NK-92 (cell line): Measurements from ENCODE around the gene ITIH3.
"Not testable (repeated sequence)": the region's sequence is repeated elsewhere in the genome, so short reads cannot be mapped to it uniquely, and the experiment has no call there.

Experiments
- DNase-seq: peaks from one replicate; lab custom pipeline; 2025; ENCODE audit not compliant: unreplicated experiment; lab: John Stamatoyannopoulos, UW

The ITIH3 gene, protein sequence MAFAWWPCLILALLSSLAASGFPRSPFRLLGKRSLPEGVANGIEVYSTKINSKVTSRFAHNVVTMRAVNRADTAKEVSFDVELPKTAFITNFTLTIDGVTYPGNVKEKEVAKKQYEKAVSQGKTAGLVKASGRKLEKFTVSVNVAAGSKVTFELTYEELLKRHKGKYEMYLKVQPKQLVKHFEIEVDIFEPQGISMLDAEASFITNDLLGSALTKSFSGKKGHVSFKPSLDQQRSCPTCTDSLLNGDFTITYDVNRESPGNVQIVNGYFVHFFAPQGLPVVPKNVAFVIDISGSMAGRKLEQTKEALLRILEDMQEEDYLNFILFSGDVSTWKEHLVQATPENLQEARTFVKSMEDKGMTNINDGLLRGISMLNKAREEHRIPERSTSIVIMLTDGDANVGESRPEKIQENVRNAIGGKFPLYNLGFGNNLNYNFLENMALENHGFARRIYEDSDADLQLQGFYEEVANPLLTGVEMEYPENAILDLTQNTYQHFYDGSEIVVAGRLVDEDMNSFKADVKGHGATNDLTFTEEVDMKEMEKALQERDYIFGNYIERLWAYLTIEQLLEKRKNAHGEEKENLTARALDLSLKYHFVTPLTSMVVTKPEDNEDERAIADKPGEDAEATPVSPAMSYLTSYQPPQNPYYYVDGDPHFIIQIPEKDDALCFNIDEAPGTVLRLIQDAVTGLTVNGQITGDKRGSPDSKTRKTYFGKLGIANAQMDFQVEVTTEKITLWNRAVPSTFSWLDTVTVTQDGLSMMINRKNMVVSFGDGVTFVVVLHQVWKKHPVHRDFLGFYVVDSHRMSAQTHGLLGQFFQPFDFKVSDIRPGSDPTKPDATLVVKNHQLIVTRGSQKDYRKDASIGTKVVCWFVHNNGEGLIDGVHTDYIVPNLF

DNA sequence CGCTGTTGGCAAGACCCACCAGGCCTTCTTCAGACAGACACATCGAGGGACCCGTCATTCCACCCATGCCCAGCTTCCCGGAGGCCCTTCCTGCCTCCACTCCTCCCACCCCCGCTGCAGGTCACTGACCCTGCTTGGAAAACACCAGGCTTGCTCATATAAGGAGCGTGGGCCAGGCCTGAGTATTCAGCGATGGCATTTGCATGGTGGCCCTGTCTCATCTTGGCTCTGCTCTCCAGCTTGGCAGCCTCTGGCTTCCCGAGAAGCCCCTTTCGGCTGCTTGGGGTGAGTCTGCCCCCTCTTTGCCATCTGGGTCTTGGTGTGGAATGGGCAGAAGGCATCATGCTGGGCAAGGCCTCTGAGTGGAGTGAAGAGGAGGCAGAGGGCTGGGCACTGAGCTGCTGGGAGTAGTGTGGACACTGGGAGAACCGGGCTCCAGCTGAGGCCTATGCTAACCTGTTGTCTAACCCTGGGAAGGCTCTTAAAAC, at the start of gene ITIH3:
Gene ITIH3 (plus strand): TSS at position 185 of the 488 bp plus-strand sequence. CDS start 8 bp downstream, at position 193.
- no peak for DNase-seq

DNA sequence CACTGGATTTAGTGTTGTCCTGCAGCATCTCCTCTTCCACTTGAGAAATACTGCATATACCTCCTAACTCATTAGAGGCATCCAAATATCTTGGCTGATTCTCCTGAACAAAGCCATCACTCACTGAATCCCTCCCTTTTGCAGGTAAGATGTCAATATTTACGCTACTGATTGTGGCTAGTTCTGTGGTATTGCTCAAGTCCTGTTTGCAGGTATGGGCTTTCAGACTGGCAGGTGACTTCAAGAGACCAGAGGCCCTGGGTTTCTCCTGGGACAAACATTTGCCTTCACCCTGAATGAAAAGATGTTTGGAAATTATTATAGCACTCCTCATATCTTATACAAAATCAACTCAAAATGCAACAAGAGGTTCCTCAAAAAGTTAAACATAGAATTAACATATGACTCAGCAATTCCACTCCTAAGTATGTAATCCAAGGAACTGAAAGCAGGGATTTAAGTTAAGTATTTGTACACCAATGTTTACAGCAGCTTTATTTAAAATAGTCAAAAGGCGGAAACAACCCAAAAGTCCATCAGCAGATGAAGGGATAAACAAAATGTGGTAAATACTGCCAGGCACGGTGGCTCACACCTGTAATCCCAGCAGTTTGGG, 42.4 kb upstream of the ITIH3 start:
- no peak for DNase-seq

DNA sequence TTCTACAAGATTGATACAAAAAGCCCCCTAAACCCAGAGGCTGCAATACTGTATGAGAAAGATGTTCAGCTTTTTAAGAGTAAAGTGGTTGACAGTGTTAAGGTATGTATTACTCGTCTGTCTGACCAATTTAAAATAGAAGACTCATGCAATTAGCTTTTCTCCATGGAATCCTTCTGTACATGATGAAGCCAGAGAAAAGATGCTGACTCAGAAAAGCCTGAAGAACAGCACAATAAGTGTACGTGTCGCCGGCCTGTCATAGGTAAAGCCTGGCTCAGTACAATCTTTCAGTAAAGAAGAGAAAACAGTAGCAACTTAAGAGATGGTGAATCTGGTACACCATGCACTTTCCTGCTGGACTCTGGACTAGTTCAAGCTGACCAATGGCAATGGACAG, 40.2 kb upstream of the ITIH3 start:
- DNase-seq: no peak

DNA sequence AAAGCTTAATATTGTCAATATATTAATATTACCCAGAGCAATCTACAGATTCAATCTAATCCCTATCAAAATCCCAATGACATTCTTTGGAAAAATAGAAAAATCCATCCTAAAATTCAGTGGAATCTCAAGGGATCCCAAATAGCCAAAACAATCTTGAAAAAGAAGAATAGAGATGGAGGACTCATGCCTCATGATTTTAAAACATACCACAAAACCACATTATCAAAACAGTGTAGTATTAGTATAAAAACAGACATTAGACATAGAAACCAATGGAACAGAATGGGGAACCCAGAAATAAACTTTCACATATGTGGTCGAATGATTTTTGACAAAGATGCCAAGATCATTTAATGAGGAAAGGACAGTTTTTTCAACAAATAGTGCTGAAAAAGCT, 38.5 kb upstream of the ITIH3 start:
- no peak for DNase-seq

DNA sequence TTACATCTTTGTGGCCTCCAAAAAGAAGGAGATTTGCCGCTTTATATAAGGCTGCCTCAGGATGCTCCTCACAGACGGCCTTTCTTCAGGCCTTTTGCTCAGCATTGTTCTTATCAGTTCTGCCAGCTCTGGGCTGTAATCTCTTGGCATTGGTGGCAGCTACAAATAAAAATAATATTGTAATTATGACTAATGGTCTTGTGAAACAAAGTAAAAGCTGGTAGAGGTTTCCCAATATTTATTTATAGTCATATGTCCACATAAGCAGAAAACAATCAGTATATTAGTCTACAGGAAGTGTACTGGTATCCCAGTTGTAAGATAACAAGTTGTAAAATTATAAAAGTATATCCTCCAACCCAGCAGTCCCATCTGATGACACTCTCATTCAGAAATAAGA, 31.1 kb upstream of the ITIH3 start:
- no peak for DNase-seq

DNA sequence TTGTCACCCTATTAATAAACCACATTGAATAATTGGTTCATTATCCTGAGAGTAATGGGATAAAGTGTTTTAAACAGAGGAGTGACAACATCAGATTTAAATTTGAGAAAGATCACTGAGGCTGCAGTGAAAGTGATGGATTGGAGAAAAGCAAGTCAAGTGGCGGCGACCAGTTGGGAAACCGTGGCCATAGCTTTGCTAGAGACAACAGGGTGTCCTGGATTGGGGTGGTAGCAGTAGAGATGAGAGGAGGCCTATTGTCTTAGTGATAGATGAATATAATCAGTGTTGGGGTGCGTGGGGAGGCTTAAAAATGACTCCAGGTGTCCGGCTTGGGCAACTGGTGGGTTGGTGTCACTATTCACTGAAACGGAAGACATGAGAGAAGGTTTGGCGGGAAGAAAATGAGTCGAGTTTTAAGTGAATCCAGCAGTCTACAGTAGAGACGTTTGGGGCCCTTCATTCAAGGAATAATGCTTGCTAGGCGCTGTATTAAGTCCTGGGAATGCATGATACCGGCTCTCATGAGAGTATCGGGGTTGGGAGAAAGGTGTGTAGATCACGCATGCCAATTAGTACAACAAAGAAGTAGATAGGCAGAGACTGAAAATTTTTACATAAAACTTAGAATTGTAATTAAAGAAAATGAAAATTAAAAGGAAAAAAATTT, 24.7 kb upstream of the ITIH3 start:
- no peak for DNase-seq

DNA sequence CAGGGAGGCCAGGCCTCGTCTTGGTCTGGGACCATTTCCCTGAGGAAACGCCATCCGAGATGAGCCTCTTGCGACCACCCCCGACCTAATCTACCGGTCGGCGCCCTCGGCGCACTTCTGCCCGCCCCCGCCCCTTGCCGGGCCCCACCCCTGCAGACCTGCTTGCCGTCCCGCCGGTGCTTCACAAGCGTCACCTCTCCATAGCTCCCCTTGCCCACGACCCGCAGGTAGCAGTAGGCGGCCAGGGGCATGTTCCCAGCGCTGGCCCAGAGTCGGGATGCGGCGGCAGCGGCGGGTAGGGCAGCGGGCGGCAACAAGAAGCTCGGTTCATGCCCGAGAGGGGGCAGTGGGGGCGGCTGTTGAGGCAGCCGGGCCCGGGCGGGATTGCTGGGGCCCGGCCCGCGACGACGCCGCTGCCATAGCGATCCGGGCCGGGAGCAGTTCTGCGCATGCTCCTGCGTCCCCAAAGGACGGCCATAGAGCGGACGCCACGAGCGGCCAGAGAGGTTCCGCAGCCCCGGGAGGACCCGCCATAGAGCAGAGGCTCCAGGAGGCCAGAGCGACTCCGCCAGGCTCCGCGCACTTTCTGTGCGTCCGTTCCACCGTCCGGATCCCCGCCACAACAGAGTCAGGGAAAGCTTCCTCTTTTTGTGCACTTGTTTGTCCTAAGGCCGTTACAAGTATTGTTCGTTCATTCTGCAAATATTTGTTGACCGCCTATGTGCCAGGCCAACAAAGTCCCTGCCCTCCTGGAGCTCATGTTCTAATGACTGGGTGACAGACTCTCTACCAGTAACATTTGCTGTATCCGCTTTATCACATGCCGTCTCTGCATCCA, 23.9 kb upstream of the ITIH3 start, which contains the start of gene NEK4:
Gene NEK4 (minus strand): TSS at position 445 of the 838 bp plus-strand sequence. CDS start 194 bp downstream, at position 251.
- DNase-seq: peak; percentile 5

DNA sequence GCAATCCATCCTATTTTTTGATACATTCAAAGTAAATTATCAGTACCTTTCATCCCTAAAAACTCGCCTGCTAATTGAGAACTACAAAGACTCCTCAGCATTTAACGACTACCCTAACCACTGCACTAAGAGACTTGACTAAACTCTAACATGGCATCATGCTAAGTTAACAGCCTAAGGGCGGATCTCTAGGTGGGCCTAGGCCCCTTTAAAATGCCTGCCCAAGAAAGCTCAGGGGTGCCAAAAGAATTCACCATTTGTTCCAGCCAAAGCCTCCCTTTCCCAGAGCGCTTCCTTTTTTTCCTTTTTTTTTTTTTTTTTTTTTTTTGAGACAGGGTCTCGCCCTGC, 23.3 kb upstream of the ITIH3 start:
- DNase-seq: no peak

DNA sequence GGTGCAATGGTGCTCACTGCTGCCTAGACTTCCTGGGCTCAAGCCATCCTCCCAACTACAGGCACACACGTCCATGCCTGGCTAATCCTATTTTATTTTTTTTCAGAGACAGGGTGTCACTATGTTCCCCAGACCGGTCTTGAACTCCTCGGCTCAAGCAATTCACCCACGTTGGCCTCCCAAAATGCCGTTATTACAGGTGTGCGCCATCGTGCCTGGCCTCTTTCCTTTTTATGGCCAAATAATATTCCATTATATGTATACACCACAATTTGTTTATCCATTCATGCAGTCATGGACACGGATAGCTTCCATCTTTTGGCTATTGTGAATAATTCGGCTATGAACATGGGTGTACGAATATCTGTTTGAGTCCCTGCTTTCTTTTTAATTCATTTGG, 22.9 kb upstream of the ITIH3 start:
- no peak for DNase-seq

DNA sequence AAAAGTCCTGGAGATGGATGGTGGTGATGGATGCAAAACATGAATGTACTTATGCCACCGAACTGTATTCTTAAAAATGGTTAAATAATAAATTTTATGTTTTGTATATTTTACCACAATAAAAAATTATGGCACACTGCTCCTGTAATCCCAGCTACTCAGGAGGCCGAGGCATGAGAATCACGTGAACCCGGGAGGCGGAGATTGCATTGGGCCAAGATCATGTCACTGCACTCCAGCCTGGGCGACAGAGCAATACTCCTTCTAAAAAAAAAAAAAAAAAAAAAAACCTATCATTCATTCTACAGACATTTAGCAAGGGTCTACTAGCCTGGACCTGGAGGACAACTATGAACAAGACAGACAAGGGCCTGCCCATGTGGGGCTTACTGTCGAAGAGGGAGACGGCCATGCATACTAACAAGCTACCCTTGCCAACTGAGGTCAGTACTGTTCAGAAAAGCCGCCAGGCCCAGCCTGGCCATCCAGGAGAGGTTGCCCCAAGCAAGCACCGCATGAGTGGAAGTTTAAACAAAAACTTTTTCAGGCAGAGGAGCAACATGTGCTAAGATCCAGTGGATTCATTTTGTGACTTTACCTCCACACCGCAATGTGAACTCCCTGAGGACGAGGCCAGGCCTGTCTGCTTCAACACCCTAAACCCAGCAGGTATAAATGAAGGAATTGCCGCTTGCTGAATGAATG, 21.1 kb upstream of the ITIH3 start:
- DNase-seq: no peak

DNA sequence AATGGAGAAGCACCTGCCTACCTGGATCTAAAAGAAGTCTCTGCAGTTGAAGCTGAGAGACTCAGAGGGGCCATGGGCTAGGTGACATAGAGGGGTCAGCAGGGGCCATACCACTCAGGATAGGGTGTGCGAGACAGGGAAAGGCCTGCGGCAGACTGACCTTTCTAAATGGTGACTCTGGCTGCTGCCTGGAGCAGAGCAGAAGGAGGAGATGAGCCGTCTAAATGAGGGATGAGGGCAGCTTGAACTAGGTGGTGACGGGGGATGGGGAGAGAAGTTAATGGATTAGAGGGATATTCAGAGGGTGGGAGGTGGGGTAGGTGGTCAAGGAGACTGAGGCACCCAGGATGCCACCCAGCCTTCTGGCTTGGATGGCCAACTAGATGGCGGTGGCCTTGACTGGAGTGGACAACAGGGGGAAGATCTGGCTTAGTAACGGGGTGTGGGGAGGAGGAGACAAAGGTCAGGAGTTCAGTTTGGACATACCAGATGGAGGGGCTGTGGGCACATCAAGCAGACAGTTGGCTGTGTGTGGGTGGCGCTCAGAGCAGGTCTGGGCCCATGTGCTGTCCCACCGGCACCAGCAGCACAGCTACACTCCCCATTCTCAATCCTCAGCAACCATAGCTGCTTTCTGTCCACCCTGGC, 20.4 kb upstream of the ITIH3 start:
- DNase-seq: no peak

DNA sequence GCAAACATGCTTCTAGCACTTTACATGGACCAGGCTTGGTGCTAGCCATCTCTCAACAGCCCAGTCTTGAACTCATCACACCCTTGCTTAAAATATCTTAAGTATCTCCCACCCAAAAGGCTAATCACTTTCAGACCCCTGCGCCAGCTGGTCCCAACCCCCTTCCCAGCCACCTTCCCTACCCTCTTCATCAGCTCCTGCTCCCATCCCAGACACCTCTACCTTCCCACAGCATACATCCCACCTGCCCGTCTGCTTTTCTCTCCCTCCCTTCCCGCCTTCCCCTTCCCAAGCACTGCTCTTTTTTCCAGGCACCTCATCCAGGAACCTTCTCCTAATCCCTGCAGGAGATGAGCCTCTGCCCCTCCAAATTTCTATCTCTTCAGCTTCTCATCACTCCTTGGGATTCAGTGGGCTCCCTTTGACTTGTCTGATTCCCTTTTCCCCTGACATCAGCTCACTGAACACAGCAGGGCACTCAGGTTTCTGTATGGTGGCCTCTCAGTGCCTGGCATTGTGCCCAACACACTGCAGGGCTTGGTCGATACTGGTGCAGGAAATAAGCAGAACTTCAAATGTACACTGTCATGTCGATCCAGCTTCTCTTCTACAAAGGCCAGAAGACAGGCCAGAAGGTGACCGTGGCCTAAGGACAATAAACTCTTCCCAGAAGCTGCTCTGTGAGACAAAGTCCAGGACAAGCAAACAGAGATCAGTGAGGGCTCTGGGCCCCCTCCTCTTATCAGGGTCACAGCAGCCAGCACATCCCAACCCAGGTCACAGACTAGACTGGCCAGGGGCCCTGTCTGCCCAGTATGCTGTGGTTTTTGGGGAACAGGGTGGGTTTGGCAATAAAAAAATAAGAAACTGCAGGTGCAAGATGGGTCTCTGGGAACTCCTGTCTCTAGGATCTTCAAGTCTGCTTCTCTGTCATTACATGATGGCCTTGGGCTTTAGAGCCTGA, 19.4 kb upstream of the ITIH3 start:
- no peak for DNase-seq

DNA sequence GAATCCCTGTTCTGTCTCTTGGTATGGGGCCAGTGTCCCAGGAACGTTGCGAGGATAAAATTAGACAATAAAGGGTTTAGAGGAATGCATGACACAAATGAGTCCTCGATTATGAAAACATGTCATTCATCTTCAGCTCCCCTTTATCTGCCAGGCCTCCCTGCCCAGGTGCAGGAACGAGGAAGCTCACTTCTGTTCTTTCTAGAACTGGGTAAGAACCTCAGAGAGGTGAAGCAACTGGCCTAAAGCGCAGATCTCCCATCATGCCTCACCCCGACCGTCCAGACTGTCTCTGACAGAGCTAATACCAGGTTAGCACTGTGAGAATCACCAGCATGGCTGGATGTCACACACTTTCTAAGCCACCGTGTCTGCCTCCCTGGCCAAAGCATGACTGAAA, 18.7 kb upstream of the ITIH3 start:
- no peak for DNase-seq

DNA sequence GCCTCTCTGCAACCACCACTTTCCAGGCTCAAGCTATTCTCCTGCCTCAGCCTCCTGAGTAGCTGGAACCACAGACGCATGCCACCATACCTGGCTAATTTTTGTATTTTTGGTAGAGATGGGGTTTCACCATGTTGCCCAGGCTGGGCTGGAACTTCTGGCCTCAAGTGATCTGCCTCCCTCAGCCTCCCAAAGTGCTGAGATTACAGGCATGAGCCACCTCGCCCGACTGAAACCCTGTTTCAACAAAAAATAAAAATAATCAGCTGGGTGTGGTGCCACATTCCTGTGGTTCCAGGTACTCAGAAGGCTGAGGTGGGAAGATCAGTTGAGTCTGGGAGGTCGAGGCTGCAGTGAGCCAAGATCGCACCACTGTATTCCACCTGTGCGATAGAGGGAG, 18.1 kb upstream of the ITIH3 start:
- DNase-seq: not testable (repeated sequence)

DNA sequence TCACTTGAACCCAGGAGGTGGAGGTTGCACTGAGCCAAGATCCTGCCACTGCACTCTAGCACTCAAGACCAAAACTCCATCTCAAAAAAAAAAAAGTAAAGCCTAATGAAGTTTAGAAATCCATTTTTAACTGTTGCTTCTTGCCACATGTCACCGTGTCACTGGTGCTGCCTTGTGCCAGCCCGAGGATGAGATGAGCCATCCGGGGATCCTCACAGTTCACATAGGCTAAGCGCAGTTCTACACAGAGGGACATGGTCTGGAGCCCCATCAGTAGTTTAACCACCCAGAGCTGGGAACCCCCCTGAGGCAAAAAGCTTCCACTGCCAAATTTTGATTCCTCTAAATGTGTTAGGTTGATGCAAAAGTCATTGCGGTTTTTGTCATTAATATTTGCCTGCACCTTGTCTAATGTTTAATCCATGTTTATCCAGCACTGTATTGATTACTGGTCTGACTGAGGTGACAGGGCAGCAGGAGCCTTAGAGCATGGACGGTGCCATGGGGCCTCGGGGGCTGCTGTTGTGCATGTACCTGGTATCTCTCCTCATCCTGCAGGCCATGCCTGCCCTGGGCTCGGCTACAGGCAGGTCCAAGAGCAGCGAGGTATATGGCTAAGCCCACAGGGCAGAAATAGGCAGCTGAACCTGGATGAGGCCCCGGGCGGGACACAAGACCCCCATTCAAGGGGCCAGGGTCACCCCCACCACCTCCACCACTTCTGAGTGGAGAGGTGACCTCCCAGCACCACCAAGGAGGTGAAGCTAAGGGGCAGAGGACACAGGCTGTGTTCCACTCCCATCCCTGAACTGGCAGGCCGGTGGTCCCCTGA, 17.3 kb upstream of the ITIH3 start, which contains the start of gene ITIH1:
Gene ITIH1 (plus strand): TSS at position 473 of the 832 bp plus-strand sequence. CDS start 17 bp downstream, at position 490.
- DNase-seq: no peak

DNA sequence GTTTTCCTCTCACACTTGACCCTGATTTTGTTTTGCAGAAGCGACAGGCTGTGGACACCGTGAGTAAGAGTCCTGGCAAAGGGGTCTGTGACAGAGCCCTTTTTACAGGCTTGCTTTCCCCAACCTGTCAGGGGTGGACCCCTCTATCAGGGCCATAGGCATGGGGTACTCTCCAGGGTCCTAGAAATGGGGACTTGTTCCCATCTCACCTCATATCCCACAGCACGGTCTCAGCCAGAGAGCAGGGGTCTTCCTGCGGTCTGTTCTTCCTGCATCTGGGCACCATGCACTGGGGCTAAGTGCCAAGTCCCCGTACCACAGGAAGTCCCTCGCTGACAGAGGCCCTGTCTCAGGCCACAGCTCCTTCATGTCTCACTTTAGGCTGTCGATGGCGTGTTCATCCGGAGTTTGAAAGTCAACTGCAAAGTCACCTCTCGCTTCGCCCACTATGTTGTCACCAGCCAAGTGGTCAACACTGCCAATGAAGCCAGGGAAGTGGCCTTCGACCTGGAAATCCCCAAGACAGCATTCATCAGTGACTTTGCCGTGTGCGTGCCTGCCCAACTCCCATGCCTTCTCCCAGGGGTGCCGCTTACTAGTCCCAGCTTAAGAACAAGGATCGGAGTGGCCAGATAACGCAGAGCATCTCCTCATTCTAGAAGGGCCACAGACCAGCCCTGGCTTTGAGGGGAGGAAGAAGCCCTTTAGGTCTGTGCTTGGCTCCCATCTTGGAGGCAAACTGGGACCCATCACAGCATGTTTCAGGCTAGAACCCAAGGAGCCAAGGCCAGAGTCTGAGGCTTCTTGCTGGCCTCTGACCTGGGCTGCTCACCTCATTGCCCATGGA, 16.4 kb upstream of the ITIH3 start:
- DNase-seq: no peak
